HepG2 (cell line): ENCODE results near the gene FOSB. TPM values are rescaled to one million over a fixed set of nuclear protein-coding genes. Genes with fewer than 3 reads are reported as not detected.

Experiments used
- CBX5 ChIP-seq: sonication (generic); formaldehyde crosslinking; IDR thresholded peaks from 2 replicates; pipeline ENCODE4 v1.4.0; 2020; ENCODE audit warnings: missing genetic modification reagents, borderline replicate concordance
- CREB1 ChIP-seq, 2 experiments: fragments of 450-650 bp in 1 of 2; IDR thresholded peaks; 2 replicates each; pipeline ENCODE4 v1.6.1; 2016 to 2017; ENCODE audit warnings: control low read depth in 1 of 2, mild to moderate bottlenecking in 1 of 2, missing compliant biosample characterization in 1 of 2, missing genetic modification characterization in 1 of 2
- CSRNP1 ChIP-seq: sonication (generic); formaldehyde crosslinking; IDR thresholded peaks from 2 replicates; pipeline ENCODE4 v1.8.1; 2023; ENCODE audit warnings: mild to moderate bottlenecking, missing genetic modification reagents
- FOXP1 ChIP-seq, 2 experiments: fragments of 450-650 bp in 1 of 2; IDR thresholded peaks; 2 replicates each; pipeline ENCODE4 v1.6.1; 2017 to 2018; ENCODE audit warnings: antibody characterized with exemption in 1 of 2
- GABPA ChIP-seq, 2 experiments: IDR thresholded peaks; 2 replicates each; pipeline ENCODE4 v1.6.1; 2011 to 2016; ENCODE audit warnings: low read depth in 2 of 2, low read length in 1 of 2, missing biosample characterization in 1 of 2, missing genetic modification characterization in 1 of 2
- GABPB1 ChIP-seq: IDR thresholded peaks from 2 replicates; pipeline ENCODE4 v1.6.1; 2016; ENCODE audit warnings: mild to moderate bottlenecking, missing genetic modification reagents, moderate library complexity, missing compliant biosample characterization
- HES4 ChIP-seq: sonication (generic); formaldehyde crosslinking; IDR thresholded peaks from 2 replicates; pipeline ENCODE4 v1.9.0; 2021; ENCODE audit warnings: mild to moderate bottlenecking, missing genetic modification reagents, borderline replicate concordance
- HMG20B ChIP-seq: conservative IDR thresholded peaks from 2 replicates; pipeline ENCODE4 v1.6.1; 2016; ENCODE audit warnings: missing genetic modification reagents, missing compliant biosample characterization
- JUND ChIP-seq: sonication (generic); formaldehyde crosslinking; IDR thresholded peaks from 2 replicates; pipeline ENCODE4 v1.8.0; 2022; ENCODE audit warnings: mild to moderate bottlenecking, missing genetic modification reagents
- MIER3 ChIP-seq: IDR thresholded peaks from 2 replicates; pipeline ENCODE4 v1.6.1; 2016; ENCODE audit warnings: missing compliant biosample characterization, borderline replicate concordance
- NFKB2 ChIP-seq: sonication (generic); formaldehyde crosslinking; IDR thresholded peaks from 2 replicates; pipeline ENCODE4 v1.4.0; 2020; ENCODE audit warnings: missing genetic modification reagents, borderline replicate concordance
- PATZ1 ChIP-seq: sonication (generic); formaldehyde crosslinking; IDR thresholded peaks from 2 replicates; pipeline ENCODE4 v1.4.0; 2020; ENCODE audit warnings: missing genetic modification reagents
- SALL2 ChIP-seq: sonication (generic); formaldehyde crosslinking; IDR thresholded peaks from 2 replicates; pipeline ENCODE4 v1.8.1; 2023; ENCODE audit warnings: mild to moderate bottlenecking, missing genetic modification reagents, inconsistent platforms
- SMARCE1 ChIP-seq: fragments of 450-650 bp; IDR thresholded peaks from 2 replicates; pipeline ENCODE4 v1.6.1; 2017; ENCODE audit warnings: borderline replicate concordance
- TEAD2 ChIP-seq: sonication (generic); formaldehyde crosslinking; IDR thresholded peaks from 2 replicates; pipeline ENCODE4 v1.9.0; 2021; ENCODE audit warnings: missing genetic modification reagents
- TFE3 ChIP-seq: IDR thresholded peaks from 2 replicates; pipeline ENCODE4 v1.6.1; 2016
- THAP11 ChIP-seq: IDR thresholded peaks from 2 replicates; pipeline ENCODE4 v1.6.1; 2016; ENCODE audit warnings: missing biosample characterization, missing genetic modification reagents
- U2AF1 ChIP-seq: fragments of 200-400 bp; formaldehyde crosslinking; optimal IDR thresholded peaks from 2 replicates; pipeline ENCODE3; 2017; ENCODE audit warnings: mild to moderate bottlenecking, low read depth, low read length
- YEATS4 ChIP-seq: sonication (generic); formaldehyde crosslinking; IDR thresholded peaks from 2 replicates; pipeline ENCODE4 v1.4.0; 2020; ENCODE audit warnings: missing genetic modification reagents, borderline replicate concordance
- ZNF24 ChIP-seq: fragments of 450-650 bp; IDR thresholded peaks from 2 replicates; pipeline ENCODE4 v1.6.1; 2017; ENCODE audit warnings: antibody characterized with exemption, mild to moderate bottlenecking
- ZNF441 ChIP-seq: sonication (generic); formaldehyde crosslinking; IDR thresholded peaks from 2 replicates; pipeline ENCODE4 v1.7.0; 2021; ENCODE audit warnings: missing genetic modification reagents, borderline replicate concordance
- ZNF543 ChIP-seq: sonication (generic); formaldehyde crosslinking; IDR thresholded peaks from 2 replicates; pipeline ENCODE4 v1.4.0; 2020; ENCODE audit warnings: mild to moderate bottlenecking, missing genetic modification reagents
- ZNF768 ChIP-seq: sonication (generic); formaldehyde crosslinking; IDR thresholded peaks from 2 replicates; pipeline ENCODE4 v1.4.0; 2020; ENCODE audit warnings: missing genetic modification reagents
- ZNF788 ChIP-seq: sonication (generic); formaldehyde crosslinking; IDR thresholded peaks from 2 replicates; pipeline ENCODE4 v1.5.0; 2020; ENCODE audit warnings: mild to moderate bottlenecking, missing genetic modification reagents, borderline replicate concordance
- ZSCAN9 ChIP-seq: IDR thresholded peaks from 2 replicates; pipeline ENCODE4 v1.6.1; 2016; ENCODE audit warnings: borderline replicate concordance
- polyA plus RNA-seq, 8 experiments: library from polyadenylated mRNA; depleted of rRNA in 3 of 8; stranded (reverse) in 7 of 8; unstranded in 1 of 8; fragments of >200 nt; fragmentation: Illumina TruSeq in 4 of 8; extraction: Trizol in 4 of 8; gene quantifications; 2 replicates each; pipeline versions ENCODE4 v1.2.1 to v1.2.3, GENCODE V29; 2011 to 2016; ENCODE audit warnings: low read depth in 4 of 8, missing spikeins in 1 of 8, mixed read lengths in 1 of 8; ENCODE audit not compliant: insufficient read depth in 1 of 8
- total RNA-seq, 5 experiments: library from RNA; depleted of rRNA; stranded (reverse); fragments of >200 nt; fragmentation: Illumina TruSeq; extraction: Trizol; gene quantifications; 2 replicates each; pipeline ENCODE4 v1.2.3, GENCODE V29; 2016; ENCODE audit warnings: low read depth in 1 of 5

FOSB gene
- total and polyA plus RNA-seq, 2 of the 13 experiments (the other 11 are each of a cell fraction or from before 2014, with no cell fraction given) = 2.8 to 6.0 TPM

GRCh38 chr19:45424191-45425058, 43.4 kb upstream of the FOSB start (continued):
- TF ChIP-seq CREB1 (IDR thresholded peaks at IDR 0.05) (no peak), CREB1 (CRISPR knock-in tag; IDR thresholded peaks at IDR 0.05) (no peak), YEATS4 (CRISPR knock-in tag) (peak; percentile 3; the same call in 1 of the 2 replicates), JUND (CRISPR knock-in tag) (peak; percentile 70), CSRNP1 (CRISPR knock-in tag) (no peak), CBX5 (no peak), HMG20B (0 out of 2 replicates have a peak, but pooled peaks have one; percentile 39), ZNF441 (CRISPR knock-in tag) (0 out of 2 replicates have a peak, but pooled peaks have one; percentile 8), PATZ1 (CRISPR knock-in tag) (peak; percentile 81), FOXP1 (IDR thresholded peaks at IDR 0.05) (no peak), FOXP1 (CRISPR knock-in tag; IDR thresholded peaks at IDR 0.05) (no peak), NFKB2 (no peak), ZNF768 (CRISPR knock-in tag) (peak; percentile 37; the same call in 1 of the 2 replicates), ZNF788 (CRISPR knock-in tag) (peak; percentile 1), SMARCE1 (no peak), MIER3 (CRISPR knock-in tag) (no peak), GABPA (IDR thresholded peaks at IDR 0.05; ENCODE audit: low read depth, low read length) (peak; percentile 27; the same call in 1 of the 2 replicates), GABPA (CRISPR knock-in tag; IDR thresholded peaks at IDR 0.05; ENCODE audit: low read depth) (peak; percentile 46; the same call in 1 of the 2 replicates), U2AF1 (peak; percentile 52), ZSCAN9 (no peak), GABPB1 (CRISPR knock-in tag) (no peak), THAP11 (CRISPR knock-in tag) (no peak), TFE3 (CRISPR knock-in tag) (peak; percentile 21; the same call in 1 of the 2 replicates), SALL2 (CRISPR knock-in tag) (no peak), TEAD2 (CRISPR knock-in tag) (no peak), ZNF543 (CRISPR knock-in tag) (peak; percentile 49; the same call in 1 of the 2 replicates), ZNF24 (peak; percentile 82), HES4 (no peak)
